HG03520 (cell line): ENCODE measurements around the gene RAB31.

Experiments
- ATAC-seq: cut with Tn5 transposase; IDR thresholded peaks from one replicate; pipeline ENCODE4 v1.9.1; 2021; ENCODE audit warnings: mild to moderate bottlenecking, moderate library complexity; ENCODE audit not compliant: unreplicated experiment

RAB31 gene

DNA sequence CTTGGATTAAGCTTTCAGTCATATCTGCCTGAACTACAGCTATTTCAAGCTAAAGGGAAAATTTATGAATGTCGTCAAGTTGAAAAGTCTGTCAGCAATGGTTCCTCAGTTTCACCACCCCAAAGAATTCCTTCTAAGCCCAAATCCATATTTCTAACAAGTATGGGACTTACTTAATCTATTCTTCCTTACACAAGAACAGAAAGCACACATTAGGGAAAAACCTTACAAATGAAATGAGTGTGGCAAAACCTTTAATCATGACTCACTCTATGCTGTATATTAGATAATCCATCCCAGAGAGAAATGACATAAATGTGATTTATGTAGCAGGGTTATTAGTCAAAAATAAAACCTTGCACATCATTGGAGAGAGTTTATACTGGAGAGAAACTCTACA lies 78.9 kb downstream of the RAB31 start:
- no peak for ATAC-seq

DNA sequence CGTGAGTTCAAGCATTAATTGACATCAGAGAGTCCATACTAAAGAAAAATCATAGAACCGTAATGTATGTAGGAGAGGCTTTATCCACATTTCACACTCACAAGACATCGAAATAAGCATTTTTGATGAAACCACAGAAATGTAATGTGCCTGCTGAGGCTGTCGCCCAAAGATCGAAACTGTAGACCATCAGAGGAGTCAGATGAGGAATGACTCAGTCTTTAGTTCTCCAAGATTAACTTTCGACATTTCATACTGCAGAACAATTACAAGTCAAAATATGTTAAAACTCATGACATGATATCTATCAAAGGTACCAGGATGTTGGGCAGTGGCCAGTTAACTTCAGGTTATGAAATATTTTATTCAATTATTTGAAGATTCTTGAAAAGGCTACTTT lies 79.6 kb downstream of the RAB31 start:
- ATAC-seq = no peak

- no peak for ATAC-seq
Measured at GRCh38 chr18:9788140-9788539, 80.0 kb downstream of the RAB31 start.

DNA sequence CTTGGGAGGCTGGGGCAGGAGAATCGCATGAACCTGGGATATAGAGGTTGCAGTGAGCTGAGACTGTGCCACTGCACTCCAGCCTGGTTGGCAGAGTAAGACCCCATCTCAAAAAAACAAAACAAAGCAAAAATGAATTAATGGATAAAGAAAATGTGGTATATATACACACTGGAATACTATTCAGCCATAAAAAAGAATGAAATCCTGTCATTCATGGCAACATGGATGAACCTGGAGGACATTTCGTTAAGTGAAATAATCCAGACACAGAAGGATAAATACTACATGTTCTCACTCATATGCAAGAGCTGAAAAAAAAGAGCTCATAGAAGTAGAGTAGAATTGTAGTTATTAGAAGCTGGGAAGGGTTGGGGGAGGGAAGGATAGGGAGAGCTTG lies 80.8 kb downstream of the RAB31 start:
- ATAC-seq = no peak

DNA sequence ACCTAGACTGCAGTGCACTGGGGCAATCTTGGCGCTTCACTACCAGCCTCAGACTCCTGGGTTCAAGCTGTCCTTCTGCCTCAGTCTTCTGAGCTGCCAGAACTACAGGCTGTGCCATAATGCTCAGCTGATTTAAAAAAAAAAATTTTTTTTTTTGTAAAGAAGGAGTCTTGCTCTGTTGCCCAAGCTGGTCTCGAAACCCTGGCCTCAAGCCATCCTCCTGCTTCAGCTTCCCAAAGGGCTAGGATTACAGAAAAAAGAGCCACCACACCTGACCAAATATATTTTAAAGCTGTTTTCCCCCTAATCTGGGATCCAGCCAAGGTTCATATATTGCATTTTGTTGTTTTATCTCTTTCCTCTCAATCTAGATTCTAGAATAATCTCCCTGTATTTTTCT lies 82.2 kb downstream of the RAB31 start:
- ATAC-seq = no peak

DNA sequence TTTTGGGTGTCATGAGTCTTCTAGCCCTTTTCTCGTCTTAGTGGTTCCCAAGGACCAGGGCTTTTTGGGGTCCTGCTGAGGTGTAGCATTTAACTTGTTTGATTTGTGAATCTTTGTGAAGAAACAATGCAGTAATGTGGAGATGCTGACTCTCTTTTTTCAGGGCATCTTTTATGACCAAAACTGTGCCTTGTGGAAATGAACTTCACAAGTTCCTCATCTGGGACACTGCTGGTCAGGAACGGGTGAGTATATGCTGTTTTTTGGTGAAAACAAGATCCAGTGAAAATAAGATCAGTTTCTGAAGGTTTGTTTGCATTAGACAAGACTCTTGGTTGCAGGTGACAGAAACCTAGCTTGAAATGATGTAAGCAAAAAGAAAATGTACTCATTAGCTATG lies 83.9 kb downstream of the RAB31 start:
- ATAC-seq = no peak

- ATAC-seq = no peak
Measured at GRCh38 chr18:9792565-9793245, 84.6 kb downstream of the RAB31 start.

DNA sequence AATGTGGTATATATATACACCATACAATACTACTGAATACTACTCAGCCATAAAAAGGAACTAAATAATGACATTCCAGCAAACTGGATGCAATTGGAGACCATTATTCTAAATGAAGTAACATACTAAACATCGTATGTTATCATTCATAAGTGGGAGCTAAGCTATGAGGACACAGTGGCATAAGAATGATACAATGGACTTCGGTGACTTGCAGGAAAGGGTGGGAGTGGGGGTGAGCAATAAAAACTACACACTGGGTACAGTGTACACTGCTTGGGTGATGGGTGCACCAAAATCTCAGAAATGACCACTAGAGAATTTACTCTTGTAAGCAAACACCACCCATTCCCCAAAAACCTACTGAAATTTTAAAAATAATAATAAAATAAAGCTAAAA lies 87.9 kb downstream of the RAB31 start:
- no peak for ATAC-seq

DNA sequence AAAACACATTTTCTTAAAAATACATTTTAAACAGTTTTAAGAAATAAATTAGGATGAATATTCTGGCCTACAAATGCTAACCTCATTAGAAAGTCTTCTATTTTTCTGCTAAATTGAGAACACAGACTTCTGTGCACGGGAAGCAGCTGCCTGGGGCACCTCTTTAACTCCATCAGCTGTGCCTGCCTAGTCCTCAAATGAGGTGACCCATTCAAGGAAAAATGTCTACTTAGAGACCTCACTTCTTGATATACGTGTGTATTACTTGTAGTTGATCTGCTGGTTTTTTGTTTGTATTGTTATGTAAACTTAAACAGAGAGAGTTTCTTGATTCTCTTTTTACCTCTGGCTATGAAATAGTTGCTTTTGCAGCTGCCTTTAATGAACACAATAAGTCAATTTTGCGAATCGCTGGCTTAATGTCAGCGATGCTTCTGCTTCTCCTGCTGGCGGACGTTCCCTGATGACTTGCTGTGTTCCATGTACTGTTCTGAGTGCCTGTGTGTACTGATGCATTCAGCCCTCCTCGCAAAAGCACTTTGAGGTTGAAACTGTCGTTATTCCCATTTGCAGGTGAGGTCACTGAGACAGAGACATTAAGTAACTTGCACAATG lies 88.9 kb downstream of the RAB31 start:
- ATAC-seq = no peak

DNA sequence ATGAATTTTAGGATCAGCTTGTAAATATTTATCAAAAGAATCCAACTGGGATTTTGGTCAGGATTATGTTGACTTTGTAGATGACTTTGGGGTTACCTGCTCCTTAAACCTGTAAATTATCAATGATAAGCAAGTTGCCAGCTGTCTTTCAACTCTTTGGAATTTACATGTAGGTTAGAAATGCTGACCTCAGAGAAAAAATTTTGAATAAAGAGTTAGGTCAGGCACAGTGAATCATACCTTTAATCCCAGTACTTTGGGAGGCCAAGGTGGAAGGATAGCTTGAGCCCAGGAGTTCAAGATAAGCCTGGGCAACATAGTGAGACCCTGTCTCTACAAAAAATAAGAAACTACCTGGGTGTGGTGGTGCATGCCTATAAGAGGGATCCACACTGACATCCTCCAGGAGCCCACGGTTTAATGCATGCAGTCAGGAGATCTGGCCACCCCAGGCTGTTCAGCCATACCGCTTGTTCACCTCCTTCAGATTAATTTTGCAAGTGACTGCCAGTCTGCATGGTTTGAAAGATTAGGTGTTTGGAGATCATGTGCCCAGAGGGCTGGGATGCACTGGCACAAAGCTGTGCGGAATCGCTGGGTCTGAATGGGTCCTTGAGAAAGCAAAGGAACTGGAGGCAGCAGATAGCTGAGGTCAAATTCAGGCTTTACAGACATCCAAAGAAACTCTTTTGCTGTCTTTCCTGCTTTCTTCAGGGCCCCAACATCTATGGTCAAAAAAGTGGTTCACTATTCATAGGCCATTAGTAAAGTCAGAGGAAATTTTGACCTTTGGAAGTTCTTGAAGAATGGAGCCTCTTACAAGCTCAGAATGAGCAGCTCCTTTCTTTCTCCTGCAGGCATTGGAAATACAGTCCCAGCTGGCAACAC lies 94.3 kb downstream of the RAB31 start:
- no peak for ATAC-seq

- no peak for ATAC-seq
Measured at GRCh38 chr18:9803063-9803697, 95.1 kb downstream of the RAB31 start.

GRCh38 chr18:9803698-9804516 lies 95.8 kb downstream of the RAB31 start:
- no peak for ATAC-seq

DNA sequence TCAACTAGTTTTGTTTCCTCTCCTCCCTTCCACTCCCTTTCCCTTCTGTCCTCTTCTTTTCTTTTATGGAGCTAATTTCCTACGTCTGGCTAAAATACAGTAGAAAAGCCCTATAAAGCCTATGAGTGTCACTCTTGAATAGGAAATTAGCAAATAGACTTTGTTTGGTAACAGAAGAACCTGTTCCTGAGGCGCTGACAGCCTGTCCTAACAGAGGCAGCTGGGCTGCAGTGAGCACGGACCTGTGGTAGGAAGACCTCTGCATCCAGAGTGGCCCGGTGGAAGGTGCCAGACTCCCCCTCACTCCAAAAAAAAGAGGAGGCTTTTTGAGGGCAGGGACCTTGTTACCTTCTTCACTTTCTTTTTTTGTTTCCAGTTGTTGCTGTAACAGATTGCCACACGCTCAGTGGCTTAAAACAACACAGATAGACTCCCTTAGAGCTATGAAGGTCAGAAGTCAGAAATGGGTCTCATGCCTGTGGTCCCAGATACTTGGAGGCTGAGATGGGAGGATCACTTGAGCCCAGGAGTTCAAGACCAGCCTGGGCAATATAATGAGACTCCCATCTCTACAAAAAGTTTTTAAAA lies 96.5 kb downstream of the RAB31 start:
- no peak for ATAC-seq

- no peak for ATAC-seq
Measured at GRCh38 chr18:9806905-9807304, 98.8 kb downstream of the RAB31 start.

DNA sequence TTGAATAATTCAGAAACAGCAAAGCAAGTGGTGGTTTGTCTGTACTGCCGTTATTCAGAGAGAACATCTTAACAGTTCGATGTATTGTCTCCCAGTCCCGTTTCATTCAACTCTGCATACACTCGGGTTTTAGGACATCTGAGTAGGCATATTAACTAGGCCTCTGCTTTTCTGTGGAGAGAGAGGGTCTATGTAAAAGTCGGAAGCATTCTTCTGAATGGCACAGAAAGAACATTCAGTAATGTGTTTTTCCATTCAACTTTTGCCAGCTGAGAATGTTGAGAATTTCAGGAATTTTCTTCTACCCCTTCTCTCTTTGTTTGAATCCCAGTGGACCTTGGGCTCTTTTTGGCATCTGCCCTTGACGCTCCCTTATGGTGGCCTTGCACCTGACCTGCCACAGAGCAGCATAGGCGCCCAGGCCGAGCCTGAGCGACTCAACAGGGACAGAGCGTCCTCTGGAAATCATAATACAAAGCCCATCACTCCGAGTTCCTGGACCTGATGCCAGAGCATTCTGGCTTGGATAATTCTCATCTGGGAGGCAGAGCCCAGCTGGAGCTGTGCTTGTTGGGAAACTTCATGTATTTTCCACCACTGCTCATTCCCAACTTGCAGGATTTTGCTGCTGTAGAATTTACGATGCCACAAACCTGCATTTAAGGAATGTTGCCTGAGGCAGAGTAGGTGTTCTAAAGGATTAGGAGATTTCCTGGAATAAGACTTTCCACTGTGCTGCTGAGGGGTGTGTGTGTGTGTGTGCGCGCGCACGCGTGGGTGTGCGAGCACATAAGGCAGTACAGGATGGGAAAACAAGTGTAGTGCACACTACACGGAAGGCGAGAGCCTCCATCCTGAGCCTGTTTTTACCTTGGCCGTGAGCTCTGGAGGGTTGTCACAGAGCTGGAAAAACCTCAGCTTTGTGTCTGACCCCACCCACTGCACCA lies 100.5 kb downstream of the RAB31 start:
- no peak for ATAC-seq

DNA sequence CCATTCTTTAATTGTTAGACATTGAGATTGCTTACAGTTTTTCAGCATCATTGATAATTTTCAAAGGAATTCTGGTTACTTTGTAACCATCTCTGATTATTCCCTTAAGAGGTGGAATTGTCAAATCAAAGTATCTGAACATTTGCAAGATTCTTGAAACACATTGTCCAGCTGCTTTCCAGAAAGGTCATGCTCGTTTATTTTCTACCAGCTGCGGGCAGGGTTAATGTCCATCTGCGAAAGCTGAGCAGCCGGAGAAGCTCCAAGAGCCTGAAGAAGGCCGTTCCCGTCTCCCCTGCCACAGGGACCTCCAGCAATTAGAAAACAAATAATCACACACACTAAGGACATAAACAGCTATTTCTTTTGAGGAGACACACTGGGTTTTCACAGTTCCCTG lies 101.6 kb downstream of the RAB31 start:
- ATAC-seq = no peak

- ATAC-seq = no peak
Measured at GRCh38 chr18:9810299-9810698, 102.2 kb downstream of the RAB31 start.

- ATAC-seq = no peak
Measured at GRCh38 chr18:9810994-9811705, 103.0 kb downstream of the RAB31 start.

DNA sequence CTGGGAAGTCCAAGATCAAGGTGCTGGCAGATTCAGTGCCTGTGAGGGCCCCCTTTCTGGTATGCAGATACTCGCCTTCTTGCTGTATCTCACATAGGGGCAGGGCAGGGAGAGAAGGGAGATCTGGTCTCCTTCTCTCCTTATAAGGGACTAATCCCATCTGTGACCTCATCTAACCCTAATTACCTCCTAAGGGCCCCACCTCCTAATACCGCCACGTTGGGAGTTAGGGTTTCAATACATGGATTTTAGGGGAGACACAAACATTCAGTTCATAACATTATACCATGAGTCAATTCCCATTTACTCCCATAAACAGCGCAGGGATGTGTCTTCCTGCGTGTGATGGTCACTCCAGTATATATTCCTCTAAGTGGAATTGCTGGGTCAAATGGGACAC lies 103.9 kb downstream of the RAB31 start:
- no peak for ATAC-seq
